Measurements from ENCODE around the gene EGFL8. TPM values are rescaled to one million over a fixed set of nuclear protein-coding genes. Genes with fewer than 3 reads are reported as not detected.

EGFL8 gene
- polyA plus RNA-seq, 1 donor, result 29.1 TPM

DNA sequence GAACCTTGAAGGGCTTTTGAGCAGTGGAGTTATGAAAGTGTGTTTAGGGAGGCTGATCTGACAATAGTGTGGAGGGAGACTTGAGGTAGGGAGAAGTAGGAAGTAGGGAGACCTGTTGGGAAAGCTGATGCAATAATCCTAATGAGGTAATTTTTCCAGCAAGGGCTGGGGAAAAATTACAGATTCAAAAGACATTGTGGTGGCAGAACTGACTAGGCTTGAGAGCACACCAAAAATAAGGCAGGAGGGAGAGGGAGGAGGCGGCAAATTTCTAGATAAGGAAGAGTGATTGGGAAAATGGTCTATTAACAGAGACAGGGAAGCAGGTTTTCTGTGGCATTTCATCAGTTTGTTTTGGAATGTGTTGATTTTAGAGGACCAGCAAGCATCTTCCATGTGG is 18.1 kb upstream of the EGFL8 start:
- H3K27me3 ChIP-seq (ENCODE audit: control insufficient read depth, insufficient read depth, low read length), result peaks cover 11% of the 10 kb centered on the region
- H3K27ac ChIP-seq (ENCODE audit: low read length), result no peak overlapping the region
- no peaks in the 10 kb centered on the region for H3K36me3 ChIP-seq (ENCODE audit: control insufficient read depth, insufficient read depth, low read length)
- H3K4me1 ChIP-seq (ENCODE audit: control insufficient read depth, insufficient read depth, low read length), result peaks cover 20% of the 10 kb centered on the region
- no peak overlapping the region for H3K4me3 ChIP-seq (ENCODE audit: low read length)
- DNase-seq, result peak in 1 of 2 donors; percentile 33
- H3K9me3 ChIP-seq (ENCODE audit: control insufficient read depth, low read depth, low read length), result peaks cover 7% of the 10 kb centered on the region
- WGBS (ENCODE audit: insufficient coverage, low lambda C conversion rate), result 83% methylated on average over 1 of the region's 1 CpG

- H3K9me3 ChIP-seq (ENCODE audit: control insufficient read depth, low read depth, low read length), result peaks cover 7% of the 10 kb centered on the region
- H3K4me3 ChIP-seq (ENCODE audit: low read length), result no peak overlapping the region
- peaks cover 17% of the 10 kb centered on the region for H3K4me1 ChIP-seq (ENCODE audit: control insufficient read depth, insufficient read depth, low read length)
- no peaks in the 10 kb centered on the region for H3K36me3 ChIP-seq (ENCODE audit: control insufficient read depth, insufficient read depth, low read length)
- peaks cover 11% of the 10 kb centered on the region for H3K27me3 ChIP-seq (ENCODE audit: control insufficient read depth, insufficient read depth, low read length)
- 83% methylated on average over 1 of the region's 4 CpGs for WGBS (ENCODE audit: insufficient coverage, low lambda C conversion rate)
- DNase-seq, result no peak
- H3K27ac ChIP-seq (ENCODE audit: low read length), result no peak overlapping the region
Observed at GRCh38 chr6:32146687-32147086, 17.7 kb upstream of the EGFL8 start.

DNA sequence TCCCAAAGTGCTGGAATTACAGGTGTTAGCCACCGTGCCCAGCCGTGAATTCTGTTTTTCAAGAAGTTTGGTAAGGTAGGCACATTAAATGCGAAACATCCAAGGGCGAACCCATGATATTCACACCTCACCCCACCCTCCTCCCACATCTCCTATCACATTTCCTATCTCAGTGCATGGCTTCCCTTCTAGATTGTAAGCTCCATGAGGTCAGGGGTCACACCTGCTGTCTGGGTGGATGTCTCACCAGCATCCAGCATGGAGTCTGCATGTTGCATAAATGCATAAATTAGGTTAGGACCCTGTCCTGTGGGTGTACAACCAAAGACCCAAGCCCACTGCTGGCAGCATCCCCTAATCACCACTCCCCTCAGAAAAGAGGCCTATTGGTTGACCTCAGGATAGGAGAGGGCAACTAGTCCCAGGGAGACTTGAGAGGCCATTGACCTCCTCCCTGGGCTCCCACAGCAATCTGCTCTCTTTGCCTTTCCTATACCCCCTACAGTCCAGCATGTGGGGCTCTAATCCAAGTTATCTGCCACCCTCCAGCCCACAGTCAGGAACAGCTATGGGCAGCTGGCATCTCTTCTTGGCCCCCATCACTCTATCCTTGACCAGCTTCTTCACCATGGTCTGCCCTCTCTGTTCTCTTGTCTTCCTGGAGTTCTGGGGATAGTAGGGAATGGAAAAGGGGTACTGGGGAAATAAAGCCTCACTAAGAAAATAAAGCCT is 16.8 kb upstream of the EGFL8 start:
- Histone ChIP-seq H3K4me1 (ENCODE audit: control insufficient read depth, insufficient read depth, low read length) (peaks cover 17% of the 10 kb centered on the region), H3K27ac (ENCODE audit: low read length) (no peak overlapping the region), H3K4me3 (ENCODE audit: low read length) (no peak overlapping the region), H3K9me3 (ENCODE audit: control insufficient read depth, low read depth, low read length) (peaks cover 7% of the 10 kb centered on the region), H3K36me3 (ENCODE audit: control insufficient read depth, insufficient read depth, low read length) (no peaks in the 10 kb centered on the region), H3K27me3 (ENCODE audit: control insufficient read depth, insufficient read depth, low read length) (peaks cover 11% of the 10 kb centered on the region)
- no CpG with 5 or more reads among the region's 4 CpGs for WGBS (ENCODE audit: insufficient coverage, low lambda C conversion rate)
- DNase-seq, result no peak

DNA sequence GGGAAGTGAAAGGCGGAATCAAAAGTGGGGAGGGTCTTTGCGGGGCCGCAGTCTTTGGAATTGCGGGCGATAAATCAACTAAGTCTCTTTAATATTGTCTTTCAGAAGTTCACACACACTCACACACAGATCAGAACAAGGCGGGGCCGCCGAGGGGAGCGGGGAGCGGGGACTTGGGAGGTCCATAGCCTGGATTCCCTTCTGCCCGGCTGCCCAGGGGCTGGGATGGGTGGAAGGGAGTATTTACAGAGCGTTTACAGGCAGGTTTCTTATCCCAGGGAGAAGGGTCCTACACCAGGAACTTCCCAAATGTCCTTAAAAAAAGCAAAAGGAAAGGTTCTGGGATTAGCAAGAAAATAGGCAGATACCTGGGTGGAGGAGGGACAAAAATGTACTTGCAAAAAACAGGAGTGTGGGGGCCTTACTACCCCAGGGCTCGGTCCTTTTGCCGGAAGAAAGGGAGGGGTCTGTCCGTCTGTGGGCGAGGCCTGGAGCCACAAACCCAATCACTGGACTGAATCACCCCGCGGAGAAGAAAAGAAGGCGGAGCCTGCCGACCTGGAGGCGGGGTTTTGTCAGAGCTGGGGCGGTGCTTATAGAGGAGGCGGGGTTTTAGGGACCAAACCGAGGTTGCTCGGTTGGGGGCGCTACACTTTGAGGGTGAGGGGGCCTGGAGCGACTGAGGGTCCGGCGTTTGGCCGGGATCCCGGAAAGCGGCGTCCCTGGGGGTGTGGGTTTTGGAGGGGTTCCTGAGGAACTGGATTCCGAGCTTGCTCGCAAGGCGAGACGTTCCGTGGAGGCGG is 15.9 kb upstream of the EGFL8 start:
- Histone ChIP-seq H3K4me1 (ENCODE audit: control insufficient read depth, insufficient read depth, low read length) (peaks cover 25% of the 10 kb centered on the region), H3K27me3 (ENCODE audit: control insufficient read depth, insufficient read depth, low read length) (peaks cover 11% of the 10 kb centered on the region), H3K9me3 (ENCODE audit: control insufficient read depth, low read depth, low read length) (peaks cover 7% of the 10 kb centered on the region), H3K36me3 (ENCODE audit: control insufficient read depth, insufficient read depth, low read length) (no peaks in the 10 kb centered on the region), H3K27ac (ENCODE audit: low read length) (no peak overlapping the region), H3K4me3 (ENCODE audit: low read length) (peak overlapping the region; percentile 41)
- no CpG with 5 or more reads among the region's 39 CpGs for WGBS (ENCODE audit: insufficient coverage, low lambda C conversion rate)
- peak; percentile 75 to 80 for DNase-seq

- WGBS (ENCODE audit: insufficient coverage, low lambda C conversion rate), result no CpG with 5 or more reads among the region's 47 CpGs
- H3K4me1 ChIP-seq (ENCODE audit: control insufficient read depth, insufficient read depth, low read length), result peaks cover 25% of the 10 kb centered on the region
- peaks cover 7% of the 10 kb centered on the region for H3K9me3 ChIP-seq (ENCODE audit: control insufficient read depth, low read depth, low read length)
- peak overlapping the region; percentile 41 for H3K4me3 ChIP-seq (ENCODE audit: low read length)
- H3K36me3 ChIP-seq (ENCODE audit: control insufficient read depth, insufficient read depth, low read length), result no peaks in the 10 kb centered on the region
- peaks cover 11% of the 10 kb centered on the region for H3K27me3 ChIP-seq (ENCODE audit: control insufficient read depth, insufficient read depth, low read length)
- no peak for DNase-seq
- no peak overlapping the region for H3K27ac ChIP-seq (ENCODE audit: low read length)
Observed at GRCh38 chr6:32149092-32149755, 15.2 kb upstream of the EGFL8 start.

DNA sequence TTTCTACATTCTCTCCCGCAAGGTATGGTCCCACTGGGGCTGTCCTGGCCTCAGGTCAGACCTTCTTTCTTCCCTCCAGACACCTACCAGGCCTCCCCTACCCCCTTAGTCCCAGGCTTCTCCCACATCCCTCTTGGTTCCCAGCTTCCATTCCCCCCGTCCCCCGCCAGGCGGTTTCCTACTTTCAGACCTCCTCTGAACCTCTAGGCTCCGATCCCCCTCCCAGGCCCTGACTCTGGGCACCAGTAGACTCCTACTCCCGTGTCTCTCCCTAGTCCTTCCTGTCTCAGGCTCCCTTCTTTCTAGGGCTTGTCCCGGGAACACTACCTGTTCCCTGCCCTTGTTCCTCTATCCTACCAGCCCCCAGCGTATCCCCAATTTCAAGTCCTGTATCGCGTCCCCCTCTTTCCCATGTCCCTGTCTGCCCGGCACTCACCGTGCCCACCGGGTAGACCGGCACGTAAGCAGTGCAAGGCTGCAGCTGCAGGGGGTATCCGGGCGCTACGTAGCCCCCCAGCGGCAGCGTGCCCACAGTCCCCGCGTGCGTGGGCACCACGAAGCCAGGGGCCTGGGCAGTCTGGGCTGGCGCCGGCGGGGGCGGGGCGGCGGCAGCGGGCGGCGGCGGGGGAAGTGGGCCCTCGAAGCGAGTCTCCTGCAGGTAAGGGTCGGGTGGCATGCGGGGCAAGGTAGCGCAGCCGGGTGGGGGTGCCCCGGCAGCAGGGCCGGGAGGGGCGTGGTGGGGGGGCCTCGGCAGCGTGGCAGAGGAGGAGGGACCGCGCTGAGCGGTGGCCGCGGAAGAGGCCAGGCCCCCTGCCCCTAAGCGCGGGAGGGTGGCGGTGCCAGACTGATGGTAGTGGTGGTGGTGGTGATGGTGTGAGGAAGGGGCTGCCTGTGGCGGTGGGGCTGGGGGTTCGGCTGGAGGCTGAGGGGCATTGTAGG is 14.2 kb upstream of the EGFL8 start:
- H3K27me3 ChIP-seq (ENCODE audit: control insufficient read depth, insufficient read depth, low read length), result peaks cover 11% of the 10 kb centered on the region
- 80% methylated on average over 2 of the region's 55 CpGs for WGBS (ENCODE audit: insufficient coverage, low lambda C conversion rate)
- peaks cover 30% of the 10 kb centered on the region for H3K4me1 ChIP-seq (ENCODE audit: control insufficient read depth, insufficient read depth, low read length)
- H3K4me3 ChIP-seq (ENCODE audit: low read length), result no peak overlapping the region
- H3K36me3 ChIP-seq (ENCODE audit: control insufficient read depth, insufficient read depth, low read length), result no peaks in the 10 kb centered on the region
- peaks cover 7% of the 10 kb centered on the region for H3K9me3 ChIP-seq (ENCODE audit: control insufficient read depth, low read depth, low read length)
- no peak overlapping the region for H3K27ac ChIP-seq (ENCODE audit: low read length)
- DNase-seq, result no peak

- peak overlapping the region; percentile 22 for H3K4me3 ChIP-seq (ENCODE audit: low read length)
- peak in 1 of 2 donors; percentile 31 for DNase-seq
- H3K4me1 ChIP-seq (ENCODE audit: control insufficient read depth, insufficient read depth, low read length), result peaks cover 36% of the 10 kb centered on the region
- no peak overlapping the region for H3K27ac ChIP-seq (ENCODE audit: low read length)
- peaks cover 11% of the 10 kb centered on the region for H3K27me3 ChIP-seq (ENCODE audit: control insufficient read depth, insufficient read depth, low read length)
- peaks cover 8% of the 10 kb centered on the region for H3K36me3 ChIP-seq (ENCODE audit: control insufficient read depth, insufficient read depth, low read length)
- WGBS (ENCODE audit: insufficient coverage, low lambda C conversion rate), result no CpG with 5 or more reads among the region's 8 CpGs
- peaks cover 7% of the 10 kb centered on the region for H3K9me3 ChIP-seq (ENCODE audit: control insufficient read depth, low read depth, low read length)
Observed at GRCh38 chr6:32151181-32151862, 13.1 kb upstream of the EGFL8 start.

- peaks cover 11% of the 10 kb centered on the region for H3K27me3 ChIP-seq (ENCODE audit: control insufficient read depth, insufficient read depth, low read length)
- DNase-seq, result peak in 1 of 2 donors; percentile 73
- H3K4me3 ChIP-seq (ENCODE audit: low read length), result peak within 1 kb of the TSS; percentile 86
- peaks cover 14% of the 10 kb centered on the region for H3K36me3 ChIP-seq (ENCODE audit: control insufficient read depth, insufficient read depth, low read length)
- no CpG with 5 or more reads among the region's 24 CpGs for WGBS (ENCODE audit: insufficient coverage, low lambda C conversion rate)
- peak within 1 kb of the TSS; percentile 95 for H3K27ac ChIP-seq (ENCODE audit: low read length)
- peaks cover 7% of the 10 kb centered on the region for H3K9me3 ChIP-seq (ENCODE audit: control insufficient read depth, low read depth, low read length)
- H3K4me1 ChIP-seq (ENCODE audit: control insufficient read depth, insufficient read depth, low read length), result peaks cover 36% of the 10 kb centered on the region
Observed at GRCh38 chr6:32151863-32152768, 12.3 kb upstream of the EGFL8 start, which contains the start of gene PRRT1. TSS of gene PRRT1 (minus strand) at chr6:32151939. CDS start at chr6:32151827, 112 bp downstream.
